ENCODE measurements around the gene FNDC10.
"Not testable (repeated sequence)": the region's sequence is repeated elsewhere in the genome, so short reads cannot be mapped to it uniquely, and the experiment has no call there.

The FNDC10 gene

DNA sequence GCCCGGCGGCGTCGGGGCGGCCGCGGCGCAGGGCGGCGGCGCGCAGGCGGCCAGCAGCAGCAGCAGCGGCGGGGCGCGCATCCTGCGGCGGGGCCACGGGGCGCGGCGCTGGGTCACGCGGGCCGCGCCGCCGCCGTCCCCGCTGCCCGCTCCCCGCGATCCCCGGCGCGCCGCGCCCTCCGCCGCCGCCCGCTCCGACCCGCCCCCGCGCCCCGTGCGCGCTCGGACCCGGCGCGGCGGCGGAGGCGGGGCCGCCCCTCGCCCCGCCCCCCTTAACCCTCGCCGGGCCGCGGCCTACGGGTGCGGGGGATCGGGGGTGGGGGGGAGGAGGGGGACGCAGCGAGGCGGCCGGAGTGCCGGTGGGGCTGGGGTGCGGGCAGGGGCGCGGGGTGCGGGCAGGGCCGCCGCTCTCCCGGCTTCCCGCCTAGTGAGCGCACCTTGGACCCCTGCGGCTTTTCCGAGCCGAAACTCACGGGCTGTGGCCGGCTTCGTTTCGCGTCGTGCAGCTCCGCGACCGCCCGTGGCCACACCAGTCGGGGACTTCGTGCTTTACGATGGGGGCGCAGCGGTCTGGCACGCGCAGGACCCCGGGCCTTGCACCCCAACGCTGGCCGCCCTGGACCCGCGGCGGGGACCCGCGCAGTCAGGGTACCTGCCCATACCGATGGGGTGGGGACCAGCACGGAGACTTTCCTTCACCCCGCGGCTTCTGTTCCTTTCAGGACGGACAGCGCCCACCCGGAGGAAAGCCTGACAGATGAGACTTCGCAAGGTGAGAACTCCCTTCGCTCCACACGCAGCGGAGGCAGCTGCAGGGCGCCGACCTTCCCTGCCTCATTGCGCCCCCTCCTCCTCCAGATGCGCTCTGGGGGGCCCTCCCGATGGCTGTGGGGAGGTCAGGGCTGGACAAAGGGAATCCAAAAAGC lies at the start of gene FNDC10:
FNDC10 (minus strand) TSS at position 201 of the 926 bp plus-strand sequence; CDS start at position 81, 120 bp downstream.
- in situ Hi-C loops (cut with MboI; ENCODE audit: low sequenced_read_pairs) = no loop called here

DNA sequence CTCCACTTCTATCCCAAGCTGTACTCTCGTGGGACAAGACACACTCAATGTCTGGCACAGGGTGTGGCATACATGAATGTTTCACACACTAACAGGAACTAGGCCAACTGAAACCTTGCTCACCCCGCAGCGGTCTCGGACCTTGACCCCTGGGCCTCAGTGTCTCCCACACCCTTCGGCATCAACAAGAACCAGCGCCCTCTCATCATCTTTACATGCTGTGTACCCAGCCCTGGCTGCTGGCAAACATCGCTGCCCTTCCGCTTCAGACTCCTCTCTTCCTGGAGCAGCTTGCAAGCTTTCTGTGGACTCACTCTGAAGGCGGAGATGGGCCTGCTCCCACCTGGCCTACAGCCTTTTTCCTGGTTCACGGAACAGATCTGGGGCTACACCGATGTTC lies 48.3 kb upstream of the FNDC10 start:
- in situ Hi-C loops (cut with MboI; ENCODE audit: low sequenced_read_pairs) = not testable (repeated sequence)

DNA sequence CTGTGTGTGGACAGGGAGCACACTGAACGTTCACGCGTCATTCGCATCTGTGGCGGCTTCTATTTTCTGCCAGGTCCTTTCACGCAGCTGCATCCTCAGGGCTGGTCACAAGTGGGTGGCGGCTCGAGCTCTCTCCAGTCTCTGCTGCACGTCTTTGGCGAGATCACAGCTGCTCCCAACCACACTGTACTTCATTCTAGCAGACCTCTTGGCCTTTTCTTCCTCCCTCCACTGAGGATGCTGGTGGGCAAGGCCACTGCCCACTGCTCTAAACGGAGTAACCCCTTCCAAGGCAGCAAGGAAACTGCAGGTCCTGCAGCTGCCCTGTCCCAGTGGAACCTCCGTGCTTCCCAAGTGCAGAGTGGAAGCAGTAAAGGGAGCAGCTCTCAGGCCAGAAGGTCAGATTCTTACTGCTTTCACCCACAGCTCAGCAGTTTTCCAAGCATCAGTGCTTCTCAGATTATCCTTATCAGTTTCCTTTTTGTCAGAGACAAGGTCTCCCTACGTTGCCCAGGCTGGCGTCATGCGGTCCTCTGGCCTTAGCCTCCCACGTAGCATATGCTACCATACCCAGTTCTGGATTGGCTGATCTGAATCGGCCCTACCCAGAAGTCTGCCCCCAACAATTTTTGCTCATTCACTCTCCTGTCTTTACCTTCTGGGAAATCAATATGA lies 47.8 kb upstream of the FNDC10 start:
- in situ Hi-C loops (cut with MboI; ENCODE audit: low sequenced_read_pairs) = not testable (repeated sequence)

DNA sequence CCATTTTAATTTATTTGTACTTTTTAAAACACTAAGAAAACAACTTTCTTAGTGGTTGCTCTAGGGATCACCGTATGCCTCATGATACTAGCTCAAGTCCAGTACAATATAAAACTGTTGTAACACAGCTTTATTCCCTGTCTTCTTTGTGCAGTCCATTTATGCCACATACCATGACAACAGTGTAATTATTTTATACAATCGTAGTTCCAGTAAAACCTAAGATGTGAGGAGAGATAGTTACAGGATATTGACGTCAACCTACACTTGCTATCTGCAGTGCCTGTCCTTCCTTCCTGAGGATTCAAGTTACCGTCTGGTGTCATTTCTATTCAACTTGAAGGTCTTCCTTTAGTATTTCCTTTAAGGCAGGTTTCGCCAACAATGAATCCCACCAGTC lies 46.4 kb upstream of the FNDC10 start:
- in situ Hi-C loops (cut with MboI; ENCODE audit: low sequenced_read_pairs) = not testable (repeated sequence)

DNA sequence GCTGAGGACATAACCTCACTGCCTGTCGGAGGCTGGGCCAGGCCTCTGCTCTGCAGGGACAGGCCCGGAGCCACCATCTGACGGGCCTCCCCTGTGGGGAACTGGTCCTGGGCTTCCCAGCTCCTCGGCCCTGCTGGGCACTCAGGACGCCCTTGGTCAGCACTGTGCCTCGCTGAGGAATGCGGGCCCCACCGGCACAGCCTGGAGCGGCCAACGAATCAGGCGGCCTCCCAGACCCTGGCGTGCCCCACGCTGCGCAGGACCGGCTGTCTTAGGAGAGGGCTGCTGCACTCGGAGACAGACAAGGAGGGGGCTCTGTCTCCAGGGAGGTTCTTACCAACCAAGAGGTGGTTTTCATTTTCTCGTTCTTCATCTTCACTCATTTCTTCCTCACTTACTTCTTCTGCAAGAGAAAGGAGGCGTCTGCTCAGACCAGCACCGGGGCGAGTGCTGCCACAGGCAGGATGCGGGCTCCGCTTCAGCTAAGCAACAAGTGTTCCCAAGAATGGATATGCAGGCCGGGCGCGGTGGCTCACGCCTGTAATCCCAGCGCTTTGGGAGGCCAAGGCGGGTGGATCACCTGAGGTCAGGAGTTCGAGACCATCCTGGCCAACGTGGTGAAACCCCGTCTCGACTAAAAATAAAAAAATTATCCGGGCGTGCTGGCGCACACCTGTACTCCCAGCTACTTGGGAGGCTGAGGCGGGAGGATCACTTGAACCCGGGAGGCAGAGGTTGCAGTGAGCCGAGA lies 41.0 kb upstream of the FNDC10 start:
- in situ Hi-C loops (cut with MboI; ENCODE audit: low sequenced_read_pairs) = not testable (repeated sequence)

DNA sequence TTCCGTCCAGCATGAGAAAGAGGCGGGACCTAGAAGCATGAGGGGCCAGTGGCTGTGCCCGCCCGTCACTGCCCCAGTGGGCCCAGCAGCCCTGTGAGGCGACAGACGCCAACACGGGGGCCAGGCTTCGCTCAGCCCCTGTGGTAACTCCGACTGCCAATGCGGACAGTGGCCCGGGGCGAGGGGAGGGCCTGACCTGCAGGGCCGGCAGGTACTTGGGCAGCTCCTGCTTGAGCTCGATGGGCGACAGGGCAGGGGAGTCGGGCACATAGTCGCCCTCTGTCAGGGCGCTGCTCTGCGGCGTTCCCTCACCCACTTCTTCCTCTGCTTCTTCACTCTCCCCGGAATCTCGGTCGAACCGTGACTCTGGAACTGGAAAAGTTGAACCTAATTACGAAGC lies 40.1 kb upstream of the FNDC10 start:
- in situ Hi-C loops (cut with MboI; ENCODE audit: low sequenced_read_pairs) = not testable (repeated sequence)

DNA sequence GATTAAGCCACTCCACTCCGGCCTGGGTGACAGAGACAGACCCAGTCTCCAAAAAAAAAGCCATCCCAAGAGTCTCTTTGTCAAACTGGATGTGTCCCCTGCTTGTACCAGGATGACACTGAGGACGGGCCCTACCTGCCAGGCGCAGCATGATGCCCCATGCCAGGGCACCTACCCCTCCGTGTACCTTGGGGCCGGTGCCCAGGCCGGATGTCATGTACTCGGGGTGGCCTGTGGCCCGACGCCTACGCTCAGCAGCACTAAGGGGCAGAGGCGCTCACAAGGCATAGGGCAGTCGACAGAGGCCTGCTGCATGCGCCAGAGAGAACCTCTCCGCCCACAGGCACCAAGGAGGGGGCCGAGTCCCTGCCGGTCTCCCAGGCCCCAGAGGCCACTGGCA lies 39.4 kb upstream of the FNDC10 start:
- in situ Hi-C loops (cut with MboI; ENCODE audit: low sequenced_read_pairs) = not testable (repeated sequence)

DNA sequence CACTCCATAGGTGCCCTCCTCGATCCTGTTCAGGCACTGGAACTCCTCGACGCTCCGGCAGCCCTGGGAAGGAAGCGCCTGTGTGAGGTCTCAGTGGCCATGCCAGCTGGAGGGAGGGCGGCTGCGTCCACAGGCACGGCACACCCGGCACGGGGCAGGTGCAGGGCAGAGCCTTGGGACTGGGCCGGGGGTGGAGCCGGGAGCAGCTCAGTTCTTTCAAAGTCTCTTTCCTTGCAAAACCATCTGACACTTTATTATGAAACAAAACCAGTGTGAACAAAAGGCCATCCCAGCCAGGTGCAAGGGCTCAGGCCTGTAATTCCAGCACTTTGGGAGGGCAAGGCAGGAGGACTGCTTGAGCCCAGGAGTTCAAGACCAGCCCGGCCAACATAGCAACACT lies 38.6 kb upstream of the FNDC10 start:
- in situ Hi-C loops (cut with MboI; ENCODE audit: low sequenced_read_pairs) = not testable (repeated sequence)

DNA sequence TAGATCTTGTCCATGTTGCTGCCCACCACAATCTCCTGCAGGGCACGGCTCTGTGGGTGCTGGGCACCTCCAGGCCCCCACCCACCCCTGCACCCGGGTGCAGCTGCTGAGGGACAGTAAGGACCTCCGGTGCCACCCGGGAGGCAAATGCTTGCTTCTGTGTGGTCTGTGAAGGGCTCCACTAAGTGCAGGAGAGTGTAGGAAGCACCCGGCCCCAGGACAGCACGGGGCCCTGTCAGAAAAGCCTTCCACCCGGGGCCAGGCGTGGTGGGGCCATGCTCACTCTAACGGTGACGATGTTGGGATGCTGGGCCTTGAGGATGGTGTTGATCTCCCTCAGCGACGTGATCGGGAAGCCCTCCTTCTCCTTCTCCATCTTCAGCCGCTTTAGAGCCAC lies 37.5 kb upstream of the FNDC10 start:
- in situ Hi-C loops (cut with MboI; ENCODE audit: low sequenced_read_pairs) = not testable (repeated sequence)

DNA sequence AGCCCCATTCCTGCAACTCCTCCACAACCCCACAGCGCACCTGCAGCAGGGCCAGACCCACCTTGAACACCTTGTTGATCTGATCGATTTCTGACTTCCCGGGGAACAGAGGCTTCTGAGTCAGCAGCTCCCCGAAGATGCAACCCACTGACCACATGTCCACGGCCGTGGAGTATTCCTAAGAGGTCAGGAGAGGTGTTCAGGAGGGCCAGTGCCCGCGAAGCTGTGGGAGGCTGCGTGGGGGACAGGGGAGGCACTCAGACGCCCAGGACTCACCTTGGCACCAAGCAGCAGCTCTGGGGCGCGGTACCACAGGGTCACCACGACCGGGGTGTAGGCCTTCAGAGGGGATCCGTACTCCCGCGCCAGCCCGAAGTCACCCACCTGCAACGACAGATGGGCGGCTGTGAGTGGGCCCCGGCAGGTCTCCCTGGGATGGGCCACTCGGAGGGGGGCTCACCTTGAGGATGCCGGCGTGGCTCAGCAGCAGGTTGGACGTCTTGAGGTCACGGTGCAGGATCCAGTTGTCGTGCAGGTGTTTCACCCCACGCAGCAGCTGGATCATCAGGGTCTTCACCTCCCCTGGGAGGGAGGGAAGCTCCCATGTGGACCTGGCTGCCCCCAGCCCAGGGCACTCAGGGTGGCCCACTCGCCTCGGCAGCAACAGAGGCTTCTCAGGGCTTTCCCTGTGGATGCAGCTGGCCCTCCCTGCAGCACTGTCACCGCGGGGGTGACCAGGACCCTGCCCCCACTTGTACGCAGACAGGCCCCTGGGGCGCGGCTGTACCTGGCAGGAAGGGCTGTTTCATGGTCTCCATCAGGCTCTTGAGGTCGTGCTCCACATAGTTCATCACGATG lies 36.9 kb upstream of the FNDC10 start:
- in situ Hi-C loops (cut with MboI; ENCODE audit: low sequenced_read_pairs) = not testable (repeated sequence)

DNA sequence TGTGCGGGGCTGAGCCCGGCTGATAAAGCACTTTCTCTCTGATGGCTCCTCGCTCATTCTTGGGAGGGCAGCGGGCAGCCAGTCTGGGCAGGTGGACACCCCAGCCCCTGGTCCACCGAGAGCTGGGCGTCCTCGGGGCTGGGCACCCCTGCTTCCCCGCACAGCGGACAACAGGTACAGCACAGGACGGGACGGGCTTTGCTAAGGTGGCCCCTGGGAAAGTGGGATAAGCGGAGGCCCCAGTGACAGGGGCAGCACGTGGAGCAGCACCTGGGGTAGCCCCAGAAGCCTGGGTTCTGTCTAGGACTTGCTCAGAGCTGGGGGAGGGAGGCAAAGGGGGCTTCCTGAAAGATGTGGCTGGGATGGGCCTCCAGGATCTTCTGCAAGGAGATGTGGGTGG lies 34.7 kb upstream of the FNDC10 start:
- in situ Hi-C loops (cut with MboI; ENCODE audit: low sequenced_read_pairs) = not testable (repeated sequence)

DNA sequence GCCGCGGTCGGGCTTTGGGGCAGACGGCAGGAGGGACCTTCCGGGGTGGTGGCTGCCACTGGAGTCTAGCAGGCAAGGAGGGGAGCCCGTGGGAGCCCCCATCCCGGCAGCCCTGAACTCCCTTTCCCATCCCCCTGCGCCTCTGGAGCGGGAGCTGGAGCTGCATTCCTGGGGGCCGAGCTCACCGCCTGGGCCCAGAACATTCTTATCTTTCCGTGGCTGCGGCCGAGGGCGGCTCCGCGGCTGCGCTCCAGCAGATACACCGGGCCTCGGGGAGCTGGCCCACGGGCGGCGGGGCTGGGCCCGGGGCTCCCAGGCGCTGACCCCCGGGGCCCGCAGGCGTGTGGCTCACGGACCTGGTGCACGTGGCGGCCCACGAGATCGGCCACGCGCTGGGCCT lies 33.5 kb upstream of the FNDC10 start:
- in situ Hi-C loops (cut with MboI; ENCODE audit: low sequenced_read_pairs) = not testable (repeated sequence)

DNA sequence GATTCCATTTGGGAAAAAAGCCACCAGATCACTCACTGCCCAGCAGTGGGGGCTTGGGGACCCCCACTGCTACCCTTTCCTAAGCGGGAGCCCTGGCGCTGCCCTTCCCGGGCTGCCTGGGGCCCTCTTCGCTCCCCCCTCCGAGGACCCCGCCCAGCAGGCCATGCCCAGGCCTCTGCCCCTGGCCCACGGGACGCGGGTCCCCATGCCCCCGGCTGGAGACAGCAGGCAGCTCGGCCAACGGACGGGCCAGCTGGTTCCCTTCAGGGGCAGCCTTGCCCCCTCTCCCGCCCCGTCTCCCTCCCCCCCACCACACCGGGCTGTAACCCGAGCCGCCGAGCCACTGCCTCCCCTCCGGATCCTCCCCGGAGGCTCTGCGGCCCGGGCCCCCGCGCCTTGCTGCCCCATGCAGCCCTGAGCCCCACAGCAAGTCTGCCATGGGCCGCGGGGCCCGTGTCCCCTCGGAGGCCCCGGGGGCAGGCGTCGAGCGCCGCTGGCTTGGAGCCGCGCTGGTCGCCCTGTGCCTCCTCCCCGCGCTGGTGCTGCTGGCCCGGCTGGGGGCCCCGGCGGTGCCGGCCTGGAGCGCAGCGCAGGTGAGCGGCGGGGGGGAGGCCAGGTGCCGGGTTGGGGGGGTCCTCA lies 32.0 kb upstream of the FNDC10 start, which contains the start of gene MMP23B:
MMP23B (plus strand) TSS at position 392 of the 639 bp plus-strand sequence; CDS start at position 438, 46 bp downstream.
- in situ Hi-C loops (cut with MboI; ENCODE audit: low sequenced_read_pairs) = no loop called here

DNA sequence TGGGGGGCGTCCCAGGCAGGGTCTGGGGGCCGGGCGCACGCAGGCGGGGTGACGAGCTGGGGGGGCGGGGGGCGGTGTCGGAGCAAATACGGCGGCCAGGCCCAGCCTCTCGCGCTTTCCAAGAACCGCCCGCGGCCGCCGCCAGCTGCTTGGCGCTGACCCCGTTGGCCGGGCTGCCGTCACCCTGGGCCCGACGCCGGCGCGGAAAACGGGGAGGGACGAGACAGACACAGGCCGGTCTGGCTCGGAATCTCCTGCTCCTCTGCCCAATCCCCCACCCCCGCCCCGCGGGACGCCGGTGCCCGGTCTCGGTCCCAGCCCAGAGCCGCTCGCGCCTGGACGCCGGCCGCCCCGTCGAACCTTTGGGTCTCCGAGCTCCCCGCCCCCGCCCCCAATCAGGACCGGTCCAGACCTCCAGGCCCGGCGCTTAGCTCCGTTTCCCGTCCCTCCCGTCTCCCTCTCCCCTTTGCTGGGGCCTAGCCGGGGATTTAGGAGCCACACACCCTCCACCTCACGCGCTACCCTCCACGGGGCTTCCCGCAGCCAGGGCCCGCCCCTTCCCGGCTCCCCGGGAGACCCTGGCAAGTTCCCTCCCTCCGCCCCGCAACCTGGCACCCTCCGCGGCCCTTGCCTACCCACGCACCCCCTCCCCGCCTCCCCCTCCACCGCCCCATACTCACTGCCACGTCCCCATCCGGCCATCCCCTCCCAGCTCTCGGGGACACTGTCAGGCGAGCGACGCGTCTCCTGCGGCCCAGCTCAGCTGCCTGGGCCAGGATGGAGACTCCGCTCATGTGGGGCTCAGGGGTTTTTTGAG lies 31.2 kb upstream of the FNDC10 start:
- in situ Hi-C loops (cut with MboI; ENCODE audit: low sequenced_read_pairs) = no loop called here

DNA sequence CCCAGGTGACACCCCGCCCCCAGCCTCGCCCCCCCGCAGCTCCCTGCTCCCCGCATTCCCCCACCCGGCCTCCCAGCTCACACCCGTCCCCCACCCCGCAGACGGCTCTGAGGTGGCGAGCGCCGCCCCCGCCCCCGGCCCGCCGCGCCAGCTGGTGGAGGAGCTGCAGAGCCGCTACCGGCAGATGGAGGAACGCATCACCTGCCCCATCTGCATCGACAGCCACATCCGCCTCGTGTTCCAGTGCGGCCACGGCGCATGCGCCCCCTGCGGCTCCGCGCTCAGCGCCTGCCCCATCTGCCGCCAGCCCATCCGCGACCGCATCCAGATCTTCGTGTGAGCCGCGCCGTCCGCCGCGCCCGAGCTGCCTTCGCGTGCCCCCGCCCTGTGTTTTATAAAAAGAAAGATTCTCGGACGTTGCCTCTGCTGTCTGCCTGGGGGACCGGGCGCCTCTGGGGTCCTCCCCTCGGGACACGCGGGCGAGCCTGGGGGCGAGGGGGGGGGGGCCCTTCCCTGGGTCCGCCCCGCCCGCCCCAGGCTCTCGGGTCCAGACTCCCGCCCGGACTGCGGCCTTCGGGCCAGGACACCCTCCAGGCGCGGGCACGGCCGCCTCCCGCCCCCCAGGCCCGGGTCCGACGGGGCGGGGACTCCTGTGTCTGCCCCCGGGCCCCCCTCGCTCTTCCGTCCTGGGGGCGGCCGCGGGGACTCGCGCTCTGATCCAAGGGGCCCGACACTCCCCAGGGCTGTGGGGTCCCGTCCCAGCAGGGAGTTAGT lies 30.4 kb upstream of the FNDC10 start:
- in situ Hi-C loops (cut with MboI; ENCODE audit: low sequenced_read_pairs) = no loop called here

DNA sequence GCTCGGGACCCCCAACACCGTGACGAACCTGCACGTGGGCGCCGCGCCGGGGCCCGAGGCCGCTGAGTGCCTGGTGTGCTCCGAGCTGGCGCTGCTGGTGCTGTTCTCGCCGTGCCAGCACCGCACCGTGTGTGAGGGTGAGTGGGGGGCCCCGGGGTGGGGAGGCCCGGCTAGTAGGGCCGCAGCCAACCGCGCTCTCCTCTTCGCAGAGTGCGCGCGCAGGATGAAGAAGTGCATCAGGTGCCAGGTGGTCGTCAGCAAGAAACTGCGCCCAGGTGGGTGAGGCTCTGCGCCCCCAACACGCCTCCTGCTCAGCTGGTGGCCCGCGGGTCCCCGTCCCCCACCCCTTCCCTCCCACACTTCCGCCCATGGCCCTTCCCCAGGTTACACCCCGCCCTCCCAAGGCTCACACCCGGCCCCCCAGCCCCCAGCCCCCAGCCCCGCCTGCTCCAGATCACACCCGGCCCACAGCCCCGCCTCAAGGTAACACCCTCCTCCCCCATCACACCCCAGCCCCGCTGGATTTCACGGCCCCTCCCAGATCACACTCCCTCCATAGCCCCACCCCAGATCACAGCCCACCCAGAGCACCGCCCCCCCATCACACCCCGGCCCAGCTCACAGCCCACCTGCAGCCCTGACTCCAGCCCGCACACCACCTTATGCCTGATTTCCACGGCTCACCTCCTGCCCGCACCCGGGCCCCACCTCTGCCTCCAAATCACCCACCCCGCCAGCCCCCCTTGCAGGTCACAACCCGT lies 29.7 kb upstream of the FNDC10 start:
- in situ Hi-C loops (cut with MboI; ENCODE audit: low sequenced_read_pairs) = no loop called here

DNA sequence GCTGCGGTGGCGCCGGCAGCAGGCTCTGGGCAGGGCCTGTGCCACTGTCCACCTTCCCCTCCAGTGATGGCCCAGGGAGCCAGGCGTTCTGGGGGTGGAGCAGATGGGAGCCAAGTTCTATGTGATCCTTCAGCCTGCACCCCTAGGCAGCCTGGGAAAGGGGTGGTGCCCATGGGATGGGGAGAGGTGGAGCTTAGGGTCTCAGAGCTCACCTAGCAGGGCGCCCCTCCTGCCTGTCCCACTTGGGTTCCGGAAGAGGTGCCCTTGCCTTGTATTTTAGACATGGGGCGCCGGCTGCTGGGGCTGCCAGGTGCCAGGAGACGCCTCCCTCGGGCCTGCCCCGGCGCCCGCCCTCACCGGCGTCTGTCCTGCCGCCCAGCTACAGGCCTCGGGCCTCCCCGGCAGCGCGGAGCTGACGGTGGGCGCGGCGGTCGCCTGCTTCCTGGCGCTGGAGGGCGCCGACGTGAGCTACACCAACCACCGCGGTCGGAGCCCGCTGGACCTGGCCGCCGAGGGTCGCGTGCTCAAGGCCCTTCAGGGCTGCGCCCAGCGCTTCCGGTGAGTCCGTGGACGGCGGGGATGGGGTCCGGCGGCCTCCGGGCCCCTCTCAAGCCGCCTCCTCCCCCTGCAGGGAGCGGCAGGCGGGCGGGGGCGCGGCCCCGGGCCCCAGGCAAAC lies 29.0 kb upstream of the FNDC10 start:
- in situ Hi-C loops (cut with MboI; ENCODE audit: low sequenced_read_pairs) = no loop called here
